Brain microvascular endothelial cell (primary cell): ENCODE data around the gene GRM8.
A peak's percentile ranks its signal among the peaks of the same experiment; 100 is the strongest.

Experiments used
- DNase-seq: peaks from one replicate; pipeline ENCODE4 v3.0.0-alpha.2; 2020
- H3K27ac ChIP-seq: fragments of 250-450 bp; sonication (Bioruptor Pico); 2 replicates; pipeline ENCODE4 v1.5.1; 2020; ENCODE audit warnings: mild to moderate bottlenecking, moderate library complexity
- H3K27me3 ChIP-seq: fragments of 250-450 bp; sonication (Bioruptor Pico); replicated peaks from 2 replicates; pipeline ENCODE4 v1.5.1; 2020; ENCODE audit warnings: mild to moderate bottlenecking
- H3K36me3 ChIP-seq: fragments of 250-450 bp; sonication (Bioruptor Pico); replicated peaks from 2 replicates; pipeline ENCODE4 v1.5.1; 2020; ENCODE audit warnings: mild to moderate bottlenecking
- H3K4me3 ChIP-seq: 2 replicates; pipeline ENCODE4 v1.5.1; 2011; ENCODE audit warnings: low read depth, mild to moderate bottlenecking, control low read depth, low read length, moderate library complexity
- CTCF ChIP-seq: IDR thresholded peaks from 2 replicates; pipeline ENCODE4 v1.5.1; 2011; ENCODE audit warnings: low read depth, mild to moderate bottlenecking, moderate library complexity, low read length, control low read depth, inconsistent platforms; ENCODE audit errors: missing control alignments
- in situ Hi-C: cut with HindIII; loops from 2 replicates; pipeline ENCODE4 v1.10.0; 2017; ENCODE audit warnings: low sequenced_read_pairs, low pct_ligation_motif_present

Gene GRM8

GRCh38 chr7:126696256-126697038 is 556.3 kb downstream of the GRM8 start:
- no peak for DNase-seq
- Histone ChIP-seq H3K36me3 (no peaks in the 10 kb centered on the region), H3K27ac (no peak overlapping the region), H3K27me3 (no peaks in the 10 kb centered on the region), H3K4me3 (no peak overlapping the region)
- in situ Hi-C loops = no loop called here
- TF ChIP-seq CTCF = no peak

GRCh38 chr7:126690848-126691751 is 561.6 kb downstream of the GRM8 start:
- no peaks in the 10 kb centered on the region for H3K36me3 ChIP-seq
- DNase-seq = no peak
- no peak for TF ChIP-seq CTCF
- no peak overlapping the region for H3K4me3 ChIP-seq
- no peak overlapping the region for H3K27ac ChIP-seq
- in situ Hi-C loops = no loop called here
- H3K27me3 ChIP-seq = no peaks in the 10 kb centered on the region

GRCh38 chr7:126690104-126690503 is 562.6 kb downstream of the GRM8 start:
- in situ Hi-C loops = no loop called here
- DNase-seq = no peak

GRCh38 chr7:126689037-126689436 is 563.7 kb downstream of the GRM8 start:
- TF ChIP-seq CTCF = no peak
- H3K4me3 ChIP-seq = no peak overlapping the region
- H3K27ac ChIP-seq = no peak overlapping the region
- peak; percentile 59 for DNase-seq
- no peaks in the 10 kb centered on the region for H3K27me3 ChIP-seq
- no peaks in the 10 kb centered on the region for H3K36me3 ChIP-seq
- in situ Hi-C loops = no loop called here

More at GRCh38 chr7:126690104-126690503, 562.6 kb downstream of the GRM8 start:
- TF ChIP-seq CTCF = no peak
- Histone ChIP-seq H3K36me3 (no peaks in the 10 kb centered on the region), H3K4me3 (no peak overlapping the region), H3K27ac (no peak overlapping the region), H3K27me3 (no peaks in the 10 kb centered on the region)

- Histone ChIP-seq H3K27ac (no peak overlapping the region), H3K27me3 (no peaks in the 10 kb centered on the region), H3K36me3 (no peaks in the 10 kb centered on the region), H3K4me3 (no peak overlapping the region)
- DNase-seq = no peak
- no peak for TF ChIP-seq CTCF
- in situ Hi-C loops = no loop called here
These were observed 566.3 kb downstream of the GRM8 start for GRCh38 chr7:126686474-126686873.
